Right lobe of liver (tissue), 6 donors: ENCODE measurements around the gene SFTPD. TPM values are rescaled to one million over a fixed set of nuclear protein-coding genes. Genes with fewer than 3 reads are reported as not detected.
"Not testable (repeated sequence)": the region's sequence is repeated elsewhere in the genome, so short reads cannot be mapped to it uniquely, and the experiment has no call there.

Experiments used
- ATAC-seq, 4 donors: fragments of 200-7000 bp; cut with Tn5 transposase; one replicate each; pipeline ENCODE4 v1.9.1; 2020; ENCODE audit warnings: mild to moderate bottlenecking in 4 of 4, moderate library complexity in 4 of 4
- DNase-seq, 3 donors: peaks; one replicate each; pipeline ENCODE4 v3.0.0-alpha.2; 2020
- H3K27ac ChIP-seq, 3 donors: fragments of 200-600 bp; one replicate each; pipeline ENCODE4 v1.8.0; 2022
- H3K27me3 ChIP-seq, 2 donors: fragments of 200-600 bp; one replicate each; pipeline ENCODE4 v1.8.0; 2022
- H3K36me3 ChIP-seq, 4 donors: fragments of 200-600 bp; sonication (generic) in 1 of 4; one replicate each; pipeline versions ENCODE4 v1.5.1 to v1.8.0; 2017 to 2022; ENCODE audit warnings: control low read depth in 1 of 4
- H3K4me1 ChIP-seq, 4 donors: fragments of 200-600 bp; sonication (generic) in 1 of 4; one replicate each; pipeline versions ENCODE4 v1.5.1 to v1.8.0; 2017 to 2022; ENCODE audit warnings: control low read depth in 1 of 4
- H3K4me3 ChIP-seq, 3 donors: fragments of 200-600 bp; one replicate each; pipeline ENCODE4 v1.8.0; 2022
- H3K9me3 ChIP-seq, 4 donors: fragments of 200-600 bp; sonication (generic) in 1 of 4; one replicate each; pipeline versions ENCODE4 v1.5.1 to v1.8.0; 2017 to 2022; ENCODE audit warnings: control low read depth in 1 of 4
- POLR2A ChIP-seq: fragments of 450-650 bp; IDR thresholded peaks from one replicate; pipeline ENCODE4 v1.6.1; 2017; ENCODE audit warnings: antibody characterized with exemption, mild to moderate bottlenecking
- WGBS: methylation state at CpG from one replicate; pipeline ENCODE4 v1.1.6; 2018; ENCODE audit warnings: low coverage, low lambda C conversion rate; ENCODE audit not compliant: insufficient coverage; ENCODE audit errors: missing lambda C conversion rate; 5-methylcytosine and 5-hydroxymethylcytosine counted together
- intact Hi-C, 2 donors: fragments of 100-400 bp; cut with DNase I; formaldehyde crosslinking; loops; one replicate each; pipeline versions ENCODE4 v1.11.2 to v1.14.1; 2022
- total RNA-seq, 6 experiments: library from RNA; depleted of rRNA in 2 of 6; stranded (reverse); fragments of >200 nt in 2 of 6; fragmentation: NEBNext Ultra II Directional in 3 of 6; extraction: Animal tissue kit (Norgen Biotek cat#: 25700) in 3 of 6; gene quantifications; one replicate each; pipeline versions ENCODE4 v1.1.0 to v1.2.4, GENCODE V29; 2016 to 2023
- TF ChIP-seq, protein P1 (sequence below), 4 donors: fragments of 200-600 bp in 3 of 4; fragments of 450-650 bp in 1 of 4; IDR thresholded peaks; one replicate each; pipeline versions ENCODE4 v1.5.1 to v1.8.0; 2016 to 2022; ENCODE audit warnings: antibody characterized with exemption in 4 of 4, mild to moderate bottlenecking in 2 of 4
- donor health status: DM: no; HTN: yes; CAD: no.
- donor health status: DM: no; HTN: no; CAD: no.
- donor health status: DM: no; HTN: no; CAD: no.
- donor health status: DM: no; HTN: yes; CAD: no.
- donor health status: DM: no; HTN: yes; CAD: no.

Gene SFTPD
- total RNA-seq, 6 experiments from 2014 or later: 0.35 to 0.59 (median 0.51) TPM; not detected in 3

DNA sequence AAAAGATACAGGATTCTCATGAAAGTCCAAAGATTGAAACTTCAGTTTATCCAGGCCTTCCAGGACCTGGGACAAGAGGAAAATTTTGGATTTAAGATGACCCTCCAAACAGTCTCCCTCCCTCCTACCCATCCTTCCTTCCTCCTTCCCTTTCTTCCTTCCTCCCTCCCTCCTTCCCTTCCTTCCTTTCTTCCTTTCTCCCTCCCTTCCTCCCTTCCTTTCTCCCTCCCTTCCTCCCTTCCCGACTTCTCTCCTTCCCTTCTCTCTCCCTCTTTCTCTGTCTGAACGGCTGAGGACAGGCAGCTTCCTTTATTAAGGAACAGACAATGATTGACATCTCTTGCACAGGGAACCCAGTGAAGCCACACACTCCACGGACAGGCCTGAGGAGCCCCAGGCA is 23.3 kb downstream of the SFTPD start:
- ATAC-seq: no peak
- no peak for TF ChIP-seq POLR2A
- TF ChIP-seq, protein P1, sequence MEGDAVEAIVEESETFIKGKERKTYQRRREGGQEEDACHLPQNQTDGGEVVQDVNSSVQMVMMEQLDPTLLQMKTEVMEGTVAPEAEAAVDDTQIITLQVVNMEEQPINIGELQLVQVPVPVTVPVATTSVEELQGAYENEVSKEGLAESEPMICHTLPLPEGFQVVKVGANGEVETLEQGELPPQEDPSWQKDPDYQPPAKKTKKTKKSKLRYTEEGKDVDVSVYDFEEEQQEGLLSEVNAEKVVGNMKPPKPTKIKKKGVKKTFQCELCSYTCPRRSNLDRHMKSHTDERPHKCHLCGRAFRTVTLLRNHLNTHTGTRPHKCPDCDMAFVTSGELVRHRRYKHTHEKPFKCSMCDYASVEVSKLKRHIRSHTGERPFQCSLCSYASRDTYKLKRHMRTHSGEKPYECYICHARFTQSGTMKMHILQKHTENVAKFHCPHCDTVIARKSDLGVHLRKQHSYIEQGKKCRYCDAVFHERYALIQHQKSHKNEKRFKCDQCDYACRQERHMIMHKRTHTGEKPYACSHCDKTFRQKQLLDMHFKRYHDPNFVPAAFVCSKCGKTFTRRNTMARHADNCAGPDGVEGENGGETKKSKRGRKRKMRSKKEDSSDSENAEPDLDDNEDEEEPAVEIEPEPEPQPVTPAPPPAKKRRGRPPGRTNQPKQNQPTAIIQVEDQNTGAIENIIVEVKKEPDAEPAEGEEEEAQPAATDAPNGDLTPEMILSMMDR (IDR thresholded peaks at IDR 0.05): no peak
- H3K9me3 ChIP-seq: no peaks in the 10 kb centered on the region
- 54% methylated on average over 3 of the region's 3 CpGs for WGBS
- no peak for DNase-seq
- H3K27me3 ChIP-seq: no peaks in the 10 kb centered on the region
- no peaks in the 10 kb centered on the region for H3K36me3 ChIP-seq
- no peak overlapping the region for H3K4me3 ChIP-seq
- peaks cover 0 to 46% (median 19%) of the 10 kb centered on the region in 4 donors for H3K4me1 ChIP-seq
- peak overlapping the region in 2 of 3 donors; percentile 44 to 74 for H3K27ac ChIP-seq
- intact Hi-C loops: no loop called here

DNA sequence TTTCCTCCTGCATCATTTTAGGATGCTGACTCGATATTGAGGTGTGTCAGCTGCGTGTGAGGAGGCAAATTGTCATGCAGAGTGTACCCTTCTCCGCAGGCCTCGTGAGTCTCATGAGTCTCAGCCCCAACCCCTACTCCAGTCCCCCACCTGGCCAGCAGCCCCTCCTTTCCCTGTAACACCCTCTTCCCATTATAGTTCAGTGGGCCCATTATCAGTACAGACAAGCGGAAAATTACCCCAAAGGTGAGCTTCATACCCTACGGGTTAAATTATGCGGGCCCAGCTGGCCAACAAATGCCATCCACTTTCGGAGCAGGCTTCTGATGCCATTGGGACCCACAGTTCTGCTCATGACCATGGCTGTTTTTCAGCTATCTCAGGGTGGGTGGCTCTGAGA is 25.2 kb downstream of the SFTPD start:
- 100% methylated on average over 7 of the region's 8 CpGs for WGBS
- TF ChIP-seq, protein P1 (IDR thresholded peaks at IDR 0.05): no peak
- TF ChIP-seq POLR2A: no peak
- intact Hi-C loops: no loop called here

DNA sequence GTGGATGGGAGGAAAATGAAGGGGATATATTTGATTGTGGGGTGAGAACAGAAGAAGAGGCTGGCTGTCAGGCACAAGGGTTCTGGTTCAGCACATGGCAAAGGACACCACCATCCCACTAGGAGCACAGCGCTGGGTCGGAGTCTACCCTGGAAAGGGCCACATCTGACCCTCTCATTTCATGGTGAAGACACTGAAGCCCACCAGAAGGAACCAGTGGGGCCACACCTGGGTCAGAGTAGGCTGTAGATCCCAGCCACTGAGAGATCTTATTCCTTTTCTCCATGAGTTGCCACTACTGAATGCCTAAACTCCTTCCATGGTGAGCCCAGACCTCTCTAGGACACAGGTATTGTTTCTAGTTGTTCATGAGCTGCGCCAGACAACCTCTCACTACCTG is 25.8 kb downstream of the SFTPD start:
- intact Hi-C loops: no loop called here
- Histone ChIP-seq H3K27ac (no peak overlapping the region), H3K4me3 (no peak overlapping the region), H3K9me3 (no peaks in the 10 kb centered on the region), H3K36me3 (no peaks in the 10 kb centered on the region), H3K27me3 (no peaks in the 10 kb centered on the region), H3K4me1 (peaks cover 0 to 30% (median 14%) of the 10 kb centered on the region in 4 donors)
- DNase-seq (no peak), ATAC-seq (no peak)
- TF ChIP-seq POLR2A: no peak
- TF ChIP-seq, protein P1 (IDR thresholded peaks at IDR 0.05): no peak
- WGBS: 50% methylated on average over 1 of the region's 3 CpGs

More for the DNA sequence above, 25.2 kb downstream of the SFTPD start:
- Histone ChIP-seq H3K4me1 (peaks cover 0 to 35% (median 16%) of the 10 kb centered on the region in 4 donors), H3K4me3 (no peak overlapping the region), H3K27ac (no peak overlapping the region), H3K9me3 (no peaks in the 10 kb centered on the region), H3K27me3 (no peaks in the 10 kb centered on the region), H3K36me3 (no peaks in the 10 kb centered on the region)
- DNase-seq: no peak
- ATAC-seq: no peak

DNA sequence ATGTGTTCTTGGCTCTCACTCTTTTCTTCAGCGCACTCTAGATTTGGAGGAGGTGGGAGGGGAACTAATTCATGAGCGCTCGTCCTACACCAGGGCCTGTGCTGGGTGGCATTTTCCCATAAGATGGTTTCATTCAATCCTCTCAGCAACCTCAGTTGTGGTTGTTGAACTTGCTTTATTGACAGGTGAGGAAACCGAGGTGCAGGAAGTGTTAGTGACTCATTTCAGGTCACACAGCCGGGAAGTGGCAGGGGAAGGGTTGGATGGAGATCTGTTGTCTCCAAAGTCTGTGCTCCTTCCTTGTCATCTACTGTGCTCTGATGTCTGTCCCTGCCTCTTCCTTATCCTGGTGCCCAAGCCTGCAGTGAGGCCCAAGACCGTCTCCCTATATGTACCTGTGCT is 26.9 kb downstream of the SFTPD start:
- DNase-seq, intact Hi-C loops, H3K4me3 ChIP-seq, ATAC-seq, H3K36me3 ChIP-seq, H3K9me3 ChIP-seq, H3K27ac ChIP-seq, H3K27me3 ChIP-seq: not testable (repeated sequence)
- peaks cover 0 to 21% (median 8%) of the 10 kb centered on the region in 4 donors for H3K4me1 ChIP-seq
- 60% methylated on average over 5 of the region's 6 CpGs for WGBS

DNA sequence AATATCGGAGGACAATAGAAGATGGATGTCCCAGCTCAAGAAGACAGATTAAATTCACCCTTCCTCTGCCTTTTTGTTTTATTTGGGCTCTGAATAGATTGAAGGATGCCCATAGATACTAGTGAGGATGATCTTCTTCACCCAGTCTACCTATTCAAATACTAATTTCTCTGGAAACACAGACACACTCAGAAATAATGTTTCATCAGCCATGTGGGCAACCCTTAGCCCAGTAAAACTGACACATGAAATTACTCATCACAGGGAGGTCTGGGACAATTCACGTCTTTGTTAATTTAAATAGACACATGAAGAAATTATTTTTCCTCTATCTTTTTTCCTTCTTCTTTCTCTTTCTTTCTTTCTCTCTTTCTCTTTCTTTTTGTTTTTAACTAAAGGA is 33.1 kb downstream of the SFTPD start:
- H3K4me3 ChIP-seq, DNase-seq, H3K9me3 ChIP-seq, H3K4me1 ChIP-seq, ATAC-seq, H3K27ac ChIP-seq, H3K27me3 ChIP-seq, intact Hi-C loops, H3K36me3 ChIP-seq: not testable (repeated sequence)
- WGBS: 88% methylated on average over 2 of the region's 2 CpGs

DNA sequence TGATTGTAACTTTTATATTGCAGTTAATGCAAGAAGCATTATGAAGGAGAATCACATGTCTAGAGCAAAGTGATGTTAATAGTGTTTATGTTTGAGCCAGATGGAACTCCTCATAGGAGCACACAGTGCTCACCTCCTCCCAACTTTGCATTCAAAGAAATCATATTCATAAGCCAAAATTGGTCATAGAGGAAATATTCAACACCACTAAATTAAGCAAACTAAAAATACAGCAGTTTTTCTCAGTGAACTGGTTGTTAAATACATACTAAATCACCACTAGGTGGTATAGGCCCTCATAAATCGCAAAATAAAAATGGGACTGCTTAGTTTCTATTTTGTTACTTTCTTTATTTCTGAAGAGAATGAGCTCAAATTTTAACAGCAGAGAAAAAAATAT is 34.4 kb downstream of the SFTPD start:
- H3K9me3 ChIP-seq, H3K4me3 ChIP-seq, DNase-seq, H3K27ac ChIP-seq, H3K36me3 ChIP-seq, intact Hi-C loops, H3K27me3 ChIP-seq: not testable (repeated sequence)
- ATAC-seq: peak in 2 of 4 donors; percentile 32 to 53
- 78% methylated on average over 1 of the region's 1 CpG for WGBS
- peaks cover 0 to 16% (median 6%) of the 10 kb centered on the region in 4 donors for H3K4me1 ChIP-seq
- TF ChIP-seq, protein P1 (IDR thresholded peaks at IDR 0.05): peak in 3 of 4 donors; percentile 8 to 16 (median 15)
